HepG2 (cell line): ENCODE data around the gene LRRIQ4. TPM values are rescaled to one million over a fixed set of nuclear protein-coding genes. Genes with fewer than 3 reads are reported as not detected.
A peak's percentile ranks its signal among the peaks of the same experiment; 100 is the strongest.

Source experiments
- DNMT1 ChIP-seq: sonication (generic); formaldehyde crosslinking; IDR thresholded peaks from 2 replicates; pipeline ENCODE4 v1.5.1; 2020; ENCODE audit warnings: mild to moderate bottlenecking, missing genetic modification reagents
- E2F2 ChIP-seq: sonication (generic); formaldehyde crosslinking; IDR thresholded peaks from 2 replicates; pipeline ENCODE4 v1.4.0; 2020; ENCODE audit warnings: missing genetic modification reagents, borderline replicate concordance
- HCFC1 ChIP-seq: fragments of 150-350 bp; IDR thresholded peaks from 2 replicates; pipeline ENCODE4 v1.6.1; 2014; ENCODE audit warnings: low read depth, low read length
- ISL2 ChIP-seq: sonication (generic); formaldehyde crosslinking; IDR thresholded peaks from 2 replicates; pipeline ENCODE4 v1.5.0; 2020; ENCODE audit warnings: missing genetic modification reagents
- KDM2A ChIP-seq: sonication (generic); formaldehyde crosslinking; IDR thresholded peaks from 2 replicates; pipeline ENCODE4 v1.4.0; 2020; ENCODE audit warnings: low read depth, missing genetic modification reagents, borderline replicate concordance
- PPARG ChIP-seq: conservative IDR thresholded peaks from 2 replicates; pipeline ENCODE4 v1.6.1; 2016; ENCODE audit warnings: missing biosample characterization, missing genetic modification reagents
- SMYD3 ChIP-seq: sonication (generic); formaldehyde crosslinking; IDR thresholded peaks from 2 replicates; pipeline ENCODE4 v1.8.1; 2023; ENCODE audit warnings: mild to moderate bottlenecking, missing genetic modification reagents
- TEF ChIP-seq: sonication (generic); formaldehyde crosslinking; IDR thresholded peaks from 2 replicates; pipeline ENCODE4 v1.5.0; 2020; ENCODE audit warnings: missing genetic modification reagents
- ZBTB7A ChIP-seq: sonication (generic); formaldehyde crosslinking; IDR thresholded peaks from 2 replicates; pipeline ENCODE4 v1.8.0; 2022; ENCODE audit warnings: mild to moderate bottlenecking, missing genetic modification reagents
- ZFP91 ChIP-seq: sonication (generic); formaldehyde crosslinking; IDR thresholded peaks from 2 replicates; pipeline ENCODE4 v1.9.0; 2022; ENCODE audit warnings: missing genetic modification reagents, mild to moderate bottlenecking, borderline replicate concordance
- ZFX ChIP-seq: sonication (generic); formaldehyde crosslinking; IDR thresholded peaks from 2 replicates; pipeline ENCODE4 v1.4.0; 2020; ENCODE audit warnings: mild to moderate bottlenecking, low read depth, missing genetic modification reagents, moderate library complexity
- ZFY ChIP-seq: sonication (generic); formaldehyde crosslinking; IDR thresholded peaks from 2 replicates; pipeline ENCODE4 v1.4.0; 2020; ENCODE audit warnings: missing genetic modification reagents
- ZNF264 ChIP-seq: sonication (generic); formaldehyde crosslinking; IDR thresholded peaks from 2 replicates; pipeline ENCODE4 v1.4.0; 2020; ENCODE audit warnings: missing genetic modification reagents
- ZNF574 ChIP-seq: sonication (generic); formaldehyde crosslinking; IDR thresholded peaks from 2 replicates; pipeline ENCODE4 v1.4.0; 2020; ENCODE audit warnings: missing genetic modification reagents
- ZSCAN31 ChIP-seq: sonication (generic); formaldehyde crosslinking; IDR thresholded peaks from 2 replicates; pipeline ENCODE4 v1.5.0; 2020; ENCODE audit warnings: low read depth, mild to moderate bottlenecking, missing genetic modification reagents
- ZSCAN5A ChIP-seq: sonication (generic); formaldehyde crosslinking; IDR thresholded peaks from 2 replicates; pipeline ENCODE4 v1.8.0; 2022; ENCODE audit warnings: mild to moderate bottlenecking, missing genetic modification reagents, borderline replicate concordance
- polyA plus RNA-seq, 8 experiments: library from polyadenylated mRNA; depleted of rRNA in 3 of 8; stranded (reverse) in 7 of 8; unstranded in 1 of 8; fragments of >200 nt; fragmentation: Illumina TruSeq in 4 of 8; extraction: Trizol in 4 of 8; gene quantifications; 2 replicates each; pipeline versions ENCODE4 v1.2.1 to v1.2.3, GENCODE V29; 2011 to 2016; ENCODE audit warnings: low read depth in 4 of 8, missing spikeins in 1 of 8, mixed read lengths in 1 of 8; ENCODE audit not compliant: insufficient read depth in 1 of 8
- total RNA-seq, 5 experiments: library from RNA; depleted of rRNA; stranded (reverse); fragments of >200 nt; fragmentation: Illumina TruSeq; extraction: Trizol; gene quantifications; 2 replicates each; pipeline ENCODE4 v1.2.3, GENCODE V29; 2016; ENCODE audit warnings: low read depth in 1 of 5
- TF ChIP-seq, protein P1 (sequence below): IDR thresholded peaks from 2 replicates; pipeline ENCODE4 v1.6.1; 2016; ENCODE audit warnings: missing biosample characterization, missing genetic modification reagents, low read depth
- TF ChIP-seq, protein P2 (sequence below): sonication (generic); formaldehyde crosslinking; IDR thresholded peaks from 2 replicates; pipeline ENCODE4 v1.5.0; 2020; ENCODE audit warnings: missing genetic modification reagents

Gene LRRIQ4
- total and polyA plus RNA-seq, 2 of the 13 experiments (the other 11 are each of a cell fraction or from before 2014, with no cell fraction given), result not detected

DNA sequence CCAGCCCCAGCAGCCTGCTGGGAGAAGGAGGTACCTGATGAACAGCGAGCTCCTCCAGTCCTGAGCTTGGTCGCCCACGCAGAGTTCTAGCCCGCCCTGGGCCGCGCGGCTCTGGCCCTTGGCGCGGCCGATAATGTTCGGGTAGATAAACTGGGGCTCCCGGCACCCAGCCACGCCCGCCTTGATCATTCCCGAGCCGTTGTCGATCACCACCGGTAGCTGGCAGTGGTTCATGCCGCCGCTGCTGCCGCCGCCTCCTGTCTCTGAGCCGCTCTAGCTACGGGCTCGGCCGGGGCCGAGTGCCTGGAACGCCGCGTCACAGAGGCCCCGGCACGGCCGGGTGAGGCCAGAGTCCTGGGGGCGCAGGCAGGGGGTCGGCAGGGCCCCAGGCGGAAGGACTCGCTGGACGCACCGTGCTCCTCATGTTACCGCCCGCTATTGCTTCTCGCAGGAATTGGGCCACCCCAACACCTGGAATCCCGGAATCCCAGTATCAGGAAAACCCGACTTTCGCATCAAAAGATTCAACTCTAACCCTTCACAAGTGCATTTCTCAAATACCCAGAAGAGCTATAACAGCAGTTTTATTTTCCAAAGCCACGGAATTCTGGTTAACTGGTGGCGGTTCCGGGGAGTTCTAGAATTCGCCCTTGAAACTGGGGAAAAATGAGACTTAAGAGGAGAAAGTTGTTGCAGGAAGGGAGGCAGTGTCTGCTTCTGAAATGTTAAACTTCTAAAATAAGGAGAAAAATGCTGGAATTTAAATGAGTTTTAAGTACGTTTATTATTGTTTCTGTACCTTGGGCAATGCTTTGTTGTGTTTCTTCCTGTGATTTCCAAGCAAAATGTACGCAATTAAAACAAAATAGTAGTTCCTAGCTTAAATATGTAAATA is 43.1 kb upstream of the LRRIQ4 start, which contains the start of gene ACTRT3 (continued):
- TF ChIP-seq ZFP91 (CRISPR knock-in tag) (peak; percentile 33; the same call in 1 of the 2 replicates), DNMT1 (CRISPR knock-in tag) (no peak), SMYD3 (CRISPR knock-in tag) (no peak), ZNF574 (peak; percentile 83), KDM2A (peak; percentile 37; the same call in 1 of the 2 replicates), ZSCAN5A (CRISPR knock-in tag) (no peak), ZSCAN31 (no peak), ZFY (CRISPR knock-in tag) (peak; percentile 74), ZFX (peak; percentile 77), E2F2 (CRISPR knock-in tag) (no peak), ZNF264 (CRISPR knock-in tag) (no peak), TEF (CRISPR knock-in tag) (no peak), ZBTB7A (CRISPR knock-in tag) (no peak), PPARG (CRISPR knock-in tag) (0 out of 2 replicates have a peak, but pooled peaks have one; percentile 14), ISL2 (CRISPR knock-in tag) (peak; percentile 48; the same call in 1 of the 2 replicates), HCFC1 (no peak)
- TF ChIP-seq, protein P1, sequence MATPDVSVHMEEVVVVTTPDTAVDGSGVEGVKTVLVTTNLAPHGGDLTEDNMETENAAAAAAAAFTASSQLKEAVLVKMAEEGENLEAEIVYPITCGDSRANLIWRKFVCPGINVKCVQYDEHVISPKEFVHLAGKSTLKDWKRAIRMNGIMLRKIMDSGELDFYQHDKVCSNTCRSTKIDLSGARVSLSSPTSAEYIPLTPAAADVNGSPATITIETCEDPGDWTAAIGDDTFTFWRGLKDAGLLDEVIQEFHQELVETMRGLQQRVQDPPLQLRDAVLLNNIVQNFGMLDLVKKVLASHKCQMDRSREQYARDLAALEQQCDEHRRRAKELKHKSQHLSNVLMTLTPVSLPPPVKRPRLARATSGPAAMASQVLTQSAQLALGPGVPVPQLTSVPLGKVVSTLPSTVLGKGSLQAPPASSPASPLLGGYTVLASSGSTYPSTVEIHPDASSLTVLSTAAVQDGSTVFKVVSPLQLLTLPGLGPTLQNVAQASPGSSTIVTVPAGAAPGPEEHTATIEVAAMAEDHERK (CRISPR knock-in tag), result no peak
- TF ChIP-seq, protein P2, sequence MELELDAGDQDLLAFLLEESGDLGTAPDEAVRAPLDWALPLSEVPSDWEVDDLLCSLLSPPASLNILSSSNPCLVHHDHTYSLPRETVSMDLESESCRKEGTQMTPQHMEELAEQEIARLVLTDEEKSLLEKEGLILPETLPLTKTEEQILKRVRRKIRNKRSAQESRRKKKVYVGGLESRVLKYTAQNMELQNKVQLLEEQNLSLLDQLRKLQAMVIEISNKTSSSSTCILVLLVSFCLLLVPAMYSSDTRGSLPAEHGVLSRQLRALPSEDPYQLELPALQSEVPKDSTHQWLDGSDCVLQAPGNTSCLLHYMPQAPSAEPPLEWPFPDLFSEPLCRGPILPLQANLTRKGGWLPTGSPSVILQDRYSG (CRISPR knock-in tag), result no peak
